Activated CD4-positive, alpha-beta T cell treated with anti-CD3 and anti-CD28 coated beads, Interleukin-2, amount 50 U/mL, for 24 hours (primary cell): Measurements from ENCODE around the gene ANO6.
A peak's percentile ranks its signal among the peaks of the same experiment; 100 is the strongest.
"Not testable (repeated sequence)": the region's sequence is repeated elsewhere in the genome, so short reads cannot be mapped to it uniquely, and the experiment has no call there.

Source experiments
- DNase-seq, 2 donors: peaks; one replicate each; pipeline ENCODE4 v3.0.0-alpha.2; 2020; ENCODE audit warnings: low read depth in 1 of 2, low spot score in 1 of 2

The ANO6 gene, protein sequence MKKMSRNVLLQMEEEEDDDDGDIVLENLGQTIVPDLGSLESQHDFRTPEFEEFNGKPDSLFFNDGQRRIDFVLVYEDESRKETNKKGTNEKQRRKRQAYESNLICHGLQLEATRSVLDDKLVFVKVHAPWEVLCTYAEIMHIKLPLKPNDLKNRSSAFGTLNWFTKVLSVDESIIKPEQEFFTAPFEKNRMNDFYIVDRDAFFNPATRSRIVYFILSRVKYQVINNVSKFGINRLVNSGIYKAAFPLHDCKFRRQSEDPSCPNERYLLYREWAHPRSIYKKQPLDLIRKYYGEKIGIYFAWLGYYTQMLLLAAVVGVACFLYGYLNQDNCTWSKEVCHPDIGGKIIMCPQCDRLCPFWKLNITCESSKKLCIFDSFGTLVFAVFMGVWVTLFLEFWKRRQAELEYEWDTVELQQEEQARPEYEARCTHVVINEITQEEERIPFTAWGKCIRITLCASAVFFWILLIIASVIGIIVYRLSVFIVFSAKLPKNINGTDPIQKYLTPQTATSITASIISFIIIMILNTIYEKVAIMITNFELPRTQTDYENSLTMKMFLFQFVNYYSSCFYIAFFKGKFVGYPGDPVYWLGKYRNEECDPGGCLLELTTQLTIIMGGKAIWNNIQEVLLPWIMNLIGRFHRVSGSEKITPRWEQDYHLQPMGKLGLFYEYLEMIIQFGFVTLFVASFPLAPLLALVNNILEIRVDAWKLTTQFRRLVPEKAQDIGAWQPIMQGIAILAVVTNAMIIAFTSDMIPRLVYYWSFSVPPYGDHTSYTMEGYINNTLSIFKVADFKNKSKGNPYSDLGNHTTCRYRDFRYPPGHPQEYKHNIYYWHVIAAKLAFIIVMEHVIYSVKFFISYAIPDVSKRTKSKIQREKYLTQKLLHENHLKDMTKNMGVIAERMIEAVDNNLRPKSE

DNA sequence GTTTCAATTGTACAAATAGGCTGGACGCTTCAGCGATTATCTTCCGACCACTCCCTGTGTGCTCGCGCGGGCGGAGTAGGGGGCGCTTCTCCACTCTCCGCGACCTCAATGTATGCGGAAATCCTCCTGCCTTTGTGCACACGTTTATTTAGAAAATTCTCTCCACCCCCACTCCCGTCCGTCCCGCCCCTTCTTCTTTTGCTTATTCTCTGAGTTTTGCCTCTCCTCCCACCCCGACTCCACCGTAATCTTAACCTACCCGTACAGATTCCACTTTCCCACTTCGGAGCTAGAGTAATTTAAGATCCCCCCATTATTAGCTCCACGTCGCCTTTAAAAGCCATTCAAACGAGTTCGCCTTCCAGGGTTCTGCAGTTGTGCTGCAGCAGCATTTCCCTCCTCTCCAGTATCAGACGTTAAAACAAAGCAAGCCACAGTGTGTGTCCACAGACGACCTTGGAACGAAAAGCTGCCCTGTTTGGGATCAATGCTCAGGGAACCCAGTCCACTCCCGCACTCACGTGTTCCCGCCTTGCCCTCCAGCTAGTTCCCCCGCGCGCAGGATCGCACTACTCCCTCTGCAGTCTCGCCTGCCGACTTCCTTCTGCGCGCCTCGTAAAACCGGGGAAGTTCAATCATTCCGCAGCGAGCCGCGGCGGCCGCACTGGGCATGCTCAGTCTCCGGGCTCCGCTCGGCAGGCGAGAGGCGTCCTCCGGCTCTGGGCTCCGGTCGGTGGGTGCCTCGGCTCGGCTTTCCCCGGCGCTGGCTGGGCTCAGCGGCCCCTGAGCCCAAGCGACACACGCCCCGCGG is at the start of gene ANO6:
Gene ANO6 (plus strand): TSS at position 677 of the 811 bp plus-strand sequence. CDS start 227 bp downstream, outside the sequence.
- peak; percentile 67 to 80 for DNase-seq

DNA sequence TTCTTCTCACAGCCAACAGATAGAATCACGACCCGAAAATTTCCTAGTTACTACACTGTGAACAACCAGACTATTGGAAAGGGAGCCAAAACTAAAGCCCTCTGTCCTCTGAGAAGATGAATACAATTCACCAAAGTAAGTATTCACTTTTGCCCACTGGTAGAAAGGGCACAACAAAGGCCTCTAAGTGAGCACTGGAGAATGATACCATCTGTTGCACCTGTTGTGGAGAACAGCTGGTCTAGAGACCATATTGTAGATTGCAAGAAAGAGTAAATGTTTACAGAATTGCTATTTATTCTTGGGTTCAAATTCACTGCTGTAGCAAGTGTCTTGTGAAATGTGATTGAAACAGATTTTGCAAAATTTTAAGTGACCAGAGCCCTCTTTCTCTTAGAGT is 46.9 kb upstream of the ANO6 start:
- no peak for DNase-seq

DNA sequence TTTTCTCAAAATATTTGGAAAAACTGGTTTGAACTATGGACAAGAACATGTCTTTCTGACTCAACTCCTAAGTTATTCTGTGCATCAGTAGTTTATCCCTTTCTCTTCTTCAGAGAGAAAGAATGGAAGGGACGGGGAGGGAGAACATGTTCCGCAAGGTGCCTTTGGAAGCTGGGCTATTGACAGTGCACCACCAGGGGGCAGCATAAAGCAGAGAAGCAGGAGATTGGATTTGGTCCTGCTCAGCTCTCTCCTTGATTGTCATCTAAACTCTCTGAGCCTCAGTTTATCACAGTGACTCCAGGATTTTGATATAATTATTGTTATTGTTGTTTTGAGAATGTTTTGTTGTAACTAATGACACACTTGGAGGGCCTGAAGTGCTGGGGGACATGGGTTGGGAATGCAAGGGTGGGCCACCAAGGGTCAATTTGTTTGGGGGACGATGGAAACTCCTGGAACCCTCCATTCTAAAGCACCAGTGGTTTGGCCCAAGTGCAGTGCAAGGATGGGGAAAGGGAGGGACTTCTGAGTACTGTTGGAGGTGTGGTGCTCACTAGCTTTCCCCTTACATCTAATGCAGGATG is 45.3 kb upstream of the ANO6 start:
- peak; percentile 63 to 82 for DNase-seq

DNA sequence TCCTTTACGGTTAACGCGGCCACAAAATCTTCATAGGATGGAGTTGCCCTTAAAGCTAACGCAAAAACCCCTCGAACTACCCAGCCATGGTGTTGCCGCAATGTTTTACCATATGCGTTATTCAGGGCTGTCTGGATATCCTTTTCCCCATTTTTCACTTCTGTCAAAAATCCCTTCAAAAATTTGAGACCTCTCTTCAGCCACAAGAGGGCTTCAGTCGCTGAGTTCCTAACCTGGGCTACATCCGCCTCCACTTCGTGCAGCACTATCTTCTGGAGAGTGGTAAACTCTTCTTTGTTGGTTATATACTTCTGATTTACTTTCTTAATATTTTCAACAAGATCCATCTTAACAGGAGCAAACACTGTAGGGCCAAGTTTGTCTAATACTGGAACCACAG is 42.6 kb upstream of the ANO6 start:
- DNase-seq: not testable (repeated sequence)

DNA sequence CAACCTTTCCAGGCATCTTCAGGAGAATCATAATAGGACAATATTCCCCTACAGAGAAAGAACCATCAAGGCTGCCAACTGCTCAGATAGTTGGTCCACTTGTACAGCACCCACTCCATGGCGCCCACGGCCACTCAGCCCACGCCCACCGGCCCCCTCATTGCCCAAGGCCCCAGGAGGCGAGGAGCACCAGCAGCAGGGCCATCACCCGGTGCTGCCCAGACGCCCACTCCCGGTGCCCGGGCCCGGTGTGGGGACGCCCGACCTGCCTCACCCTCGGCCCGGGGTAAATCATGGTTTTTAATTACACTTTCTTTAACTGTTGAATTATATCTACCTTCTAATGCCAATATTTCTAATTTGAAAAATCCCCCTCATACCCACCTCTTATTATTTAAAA is 41.3 kb upstream of the ANO6 start:
- DNase-seq: no peak

DNA sequence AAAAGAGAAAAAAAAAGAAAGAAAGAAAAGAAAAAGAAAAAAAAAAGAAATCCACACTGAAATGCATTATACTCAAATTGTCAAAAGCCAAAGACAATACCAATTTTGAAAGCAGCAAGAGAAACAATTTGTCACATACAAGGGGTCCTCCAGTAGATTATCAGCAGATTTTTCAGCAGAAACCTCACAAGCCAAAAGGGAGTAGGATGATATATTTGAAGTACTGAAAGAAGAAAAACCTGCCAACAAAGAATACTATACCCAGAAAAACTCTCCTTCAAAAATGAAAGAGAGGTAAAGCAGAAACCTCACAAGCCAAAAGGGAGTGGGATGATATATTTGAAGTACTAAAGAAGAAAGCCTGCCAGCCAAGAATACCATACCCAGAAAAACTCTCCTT is 37.1 kb upstream of the ANO6 start:
- no peak for DNase-seq

DNA sequence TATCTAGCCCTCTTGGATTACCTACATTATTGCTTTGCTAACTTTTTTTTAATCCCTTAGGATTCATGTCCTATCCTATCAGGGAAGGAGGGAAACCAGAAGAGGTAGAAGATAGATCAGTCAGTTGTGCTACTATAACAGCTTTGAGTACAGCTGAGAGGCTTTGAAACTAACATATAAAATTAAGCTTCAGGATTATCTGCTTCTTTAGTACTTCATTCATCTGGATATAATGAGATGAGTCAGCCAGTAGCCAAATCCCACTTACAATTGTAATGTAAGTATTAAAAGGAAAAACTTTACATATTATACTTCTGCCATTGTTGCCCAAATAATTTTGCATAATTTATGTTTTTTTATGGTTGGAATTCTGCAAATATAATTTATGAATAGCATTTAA is 33.4 kb upstream of the ANO6 start:
- DNase-seq: no peak

DNA sequence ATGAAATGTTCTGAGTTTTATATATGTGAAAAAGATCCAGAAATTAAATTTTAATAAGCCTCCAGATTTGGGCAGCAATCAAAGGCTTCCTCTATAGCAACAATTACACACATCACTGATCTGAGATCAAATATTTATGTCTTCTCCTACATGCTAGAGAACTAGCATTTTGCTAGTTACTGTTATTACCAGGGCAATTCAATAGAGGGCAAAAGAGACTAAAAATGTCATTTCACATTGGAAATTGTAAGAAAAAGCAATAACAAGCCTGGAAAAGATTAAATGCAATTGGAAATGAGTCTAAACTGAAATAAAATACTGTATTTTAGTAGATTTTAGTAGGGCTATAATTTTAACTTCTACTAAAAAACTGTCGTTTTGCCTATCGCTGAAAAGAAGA is 32.6 kb upstream of the ANO6 start:
- no peak for DNase-seq

DNA sequence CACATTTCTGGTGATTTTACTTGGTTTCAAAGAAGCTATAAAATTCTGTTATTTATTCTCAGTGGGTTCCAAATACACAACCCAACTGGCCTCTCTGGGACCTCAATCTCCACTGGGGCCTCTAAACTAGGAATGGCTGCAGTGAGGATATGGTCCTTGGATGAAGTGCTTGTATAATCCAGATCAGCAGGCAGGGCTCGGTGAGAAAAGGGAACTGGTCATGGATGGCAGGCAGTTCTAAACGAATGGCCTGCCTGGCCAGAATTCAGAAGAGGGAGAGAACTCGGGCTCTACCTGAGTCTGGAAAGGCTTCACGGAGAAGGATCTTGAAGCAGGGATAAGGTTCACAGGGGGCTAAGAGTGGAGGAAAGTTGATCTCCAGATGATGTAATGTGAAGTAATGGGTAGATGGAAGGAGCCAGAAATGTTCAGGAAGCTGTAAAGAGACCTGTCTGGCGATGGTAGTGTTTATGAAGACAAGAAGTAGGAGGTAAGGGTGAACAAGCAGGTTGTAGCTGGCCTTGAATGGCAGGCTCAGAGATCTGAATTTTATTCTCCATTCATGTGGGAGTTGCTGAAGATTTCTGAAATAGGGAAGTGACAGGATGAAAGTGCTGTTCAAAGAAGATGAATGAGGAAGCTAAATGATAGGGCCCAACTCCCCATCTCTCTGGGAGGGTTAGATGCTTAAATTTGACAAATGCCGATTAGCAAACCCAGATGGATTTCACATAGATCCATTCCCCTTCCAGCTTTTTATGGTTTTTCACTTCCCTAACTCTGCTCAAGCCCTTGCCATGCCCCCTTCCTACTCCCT is 31.5 kb upstream of the ANO6 start:
- no peak for DNase-seq

DNA sequence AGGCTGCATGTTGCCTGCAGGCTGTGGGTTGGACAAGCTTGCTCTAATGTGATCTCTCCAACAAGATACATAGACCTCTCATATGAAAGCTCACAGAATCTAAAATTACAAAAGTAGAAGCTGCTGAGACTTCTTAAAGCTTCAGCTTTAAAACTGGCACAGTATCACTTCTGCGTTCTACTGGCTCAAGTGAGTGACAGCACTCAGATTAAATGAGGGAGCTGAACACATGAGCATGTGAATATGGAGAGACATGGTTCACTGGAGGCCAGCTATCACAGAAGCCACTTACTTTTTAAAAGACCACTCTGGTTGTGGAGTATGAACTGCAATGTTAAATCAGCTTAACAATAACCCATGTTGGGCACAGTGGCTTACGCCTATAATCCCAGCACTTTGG is 29.1 kb upstream of the ANO6 start:
- no peak for DNase-seq

DNA sequence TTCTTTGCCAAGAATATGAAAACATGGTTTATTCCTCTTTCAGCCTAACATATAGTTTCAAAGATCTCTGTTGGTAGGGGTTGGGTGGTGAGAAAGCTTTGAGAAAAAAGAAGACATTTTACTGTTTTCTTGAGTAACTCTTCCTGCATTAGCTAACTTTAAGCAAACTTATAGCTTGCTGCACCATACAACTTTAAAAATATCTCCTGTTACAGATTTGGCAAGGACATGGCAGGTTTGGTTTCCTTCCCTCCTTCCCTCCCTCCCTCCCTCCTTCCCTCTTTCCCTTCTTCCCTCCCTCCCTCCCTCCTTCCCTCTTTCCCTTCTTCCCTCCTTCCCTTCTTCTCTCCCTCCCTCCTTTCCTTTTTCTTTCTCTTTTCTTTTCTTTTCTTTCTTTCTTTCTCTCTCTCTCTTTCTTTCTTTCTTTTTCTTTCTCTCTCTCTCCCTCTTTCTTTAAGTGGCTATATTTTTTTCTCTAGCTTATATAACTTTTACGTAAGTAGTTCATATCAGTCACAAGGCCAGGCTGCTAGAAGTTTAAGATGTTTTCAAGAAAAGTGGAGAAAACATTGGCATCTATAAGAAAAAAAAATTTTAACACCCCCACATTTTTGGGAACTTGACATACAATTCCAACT is 26.0 kb upstream of the ANO6 start:
- no peak for DNase-seq

DNA sequence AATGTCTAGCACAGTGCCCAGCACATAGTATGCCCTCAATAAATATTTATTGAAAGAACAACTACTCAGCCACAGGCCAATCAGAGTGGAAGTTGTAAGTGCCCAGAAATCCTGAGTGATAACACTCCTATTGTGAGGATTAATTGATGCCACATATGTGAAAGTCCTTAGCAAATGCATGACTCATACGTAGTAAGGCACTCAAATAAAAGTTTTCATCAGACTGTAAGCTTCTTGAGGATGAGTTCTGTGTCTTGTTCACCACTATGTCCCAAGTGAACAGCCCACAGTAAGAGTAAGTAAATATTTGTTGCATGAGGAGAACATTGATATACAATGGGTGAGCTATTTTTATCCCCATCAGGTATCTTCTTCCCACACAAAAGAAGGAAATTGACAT is 24.7 kb upstream of the ANO6 start:
- no peak for DNase-seq

DNA sequence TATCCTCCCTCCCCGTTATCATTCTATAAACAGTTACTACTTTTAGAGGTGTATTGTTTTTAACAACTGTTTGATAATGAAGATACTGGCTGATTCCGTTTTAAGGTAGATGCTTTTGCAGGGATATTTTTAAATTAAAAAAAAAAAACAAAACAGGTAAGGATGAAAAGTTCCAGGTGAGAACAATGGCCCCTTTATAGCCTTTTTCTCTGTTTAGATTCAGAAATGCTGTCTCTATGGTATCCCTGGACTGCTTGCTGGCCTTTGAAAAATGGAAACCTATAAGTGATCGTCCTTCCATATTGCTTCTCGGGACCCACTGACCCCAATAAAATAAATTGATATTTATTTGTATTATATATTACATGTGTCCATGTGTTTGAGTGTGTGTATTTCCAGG is 23.2 kb upstream of the ANO6 start:
- no peak for DNase-seq

DNA sequence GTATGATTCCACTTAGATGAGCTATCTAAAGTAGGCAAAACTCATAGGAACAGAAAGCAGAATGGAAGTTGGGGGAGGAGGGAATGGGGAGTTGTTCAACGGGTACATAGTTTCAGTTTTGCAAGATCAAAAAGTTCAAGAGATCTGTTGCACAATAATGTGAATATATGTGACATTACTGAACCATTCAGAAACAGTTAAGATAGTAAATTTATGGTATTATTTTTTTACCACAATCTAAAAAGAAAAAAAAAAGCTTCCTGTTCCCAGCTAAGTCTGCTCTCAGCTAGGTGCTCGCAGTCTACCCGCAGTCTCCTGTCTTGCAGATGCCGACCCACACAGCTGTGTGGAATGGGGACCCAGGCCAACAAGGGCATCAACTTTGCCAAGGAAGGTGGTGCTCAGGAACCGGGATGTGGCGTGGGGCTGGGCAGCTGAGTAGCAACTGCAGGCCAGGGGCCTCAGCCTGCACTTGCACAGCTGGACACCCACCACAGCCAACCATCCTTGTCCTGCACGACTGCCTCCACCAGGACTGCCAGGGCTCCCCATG is 15.3 kb upstream of the ANO6 start:
- DNase-seq: no peak

DNA sequence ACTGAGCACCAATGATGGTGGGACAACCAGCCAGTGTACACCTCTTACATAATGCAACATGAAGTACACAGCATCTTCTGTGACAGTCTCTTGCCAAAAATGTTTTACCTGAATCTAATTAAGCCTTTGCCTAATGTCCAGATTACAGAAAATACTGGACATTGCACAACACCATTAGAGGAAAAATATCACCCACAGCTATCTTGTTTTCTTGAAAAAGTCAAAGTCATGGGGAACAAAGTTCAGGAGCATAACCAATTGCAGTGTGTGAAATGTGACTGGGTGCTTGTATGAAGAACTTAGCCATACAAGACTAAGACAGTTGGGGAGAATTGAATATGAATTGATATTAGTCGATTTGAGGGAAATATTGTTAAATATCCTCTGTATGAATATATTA is 12.1 kb upstream of the ANO6 start:
- DNase-seq: no peak

DNA sequence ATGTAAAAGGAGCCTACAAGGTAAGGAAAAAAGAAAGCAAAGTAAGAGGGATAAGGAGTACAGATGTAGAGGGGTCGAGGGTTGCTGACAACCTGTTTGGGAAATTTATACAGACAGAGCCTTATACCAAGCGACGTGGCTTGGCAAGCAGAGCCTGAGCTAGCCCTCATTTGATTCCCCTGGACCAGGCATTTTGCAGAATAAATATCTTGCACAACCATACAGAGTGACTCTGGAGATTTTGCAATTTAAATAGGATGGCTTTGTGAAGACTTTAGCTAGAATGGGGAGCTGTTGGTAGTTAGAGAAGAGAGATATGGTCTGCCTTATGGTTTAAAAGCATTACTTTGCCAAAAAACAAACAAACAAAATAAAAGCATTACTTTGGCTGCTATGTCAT is 11.1 kb upstream of the ANO6 start:
- no peak for DNase-seq

DNA sequence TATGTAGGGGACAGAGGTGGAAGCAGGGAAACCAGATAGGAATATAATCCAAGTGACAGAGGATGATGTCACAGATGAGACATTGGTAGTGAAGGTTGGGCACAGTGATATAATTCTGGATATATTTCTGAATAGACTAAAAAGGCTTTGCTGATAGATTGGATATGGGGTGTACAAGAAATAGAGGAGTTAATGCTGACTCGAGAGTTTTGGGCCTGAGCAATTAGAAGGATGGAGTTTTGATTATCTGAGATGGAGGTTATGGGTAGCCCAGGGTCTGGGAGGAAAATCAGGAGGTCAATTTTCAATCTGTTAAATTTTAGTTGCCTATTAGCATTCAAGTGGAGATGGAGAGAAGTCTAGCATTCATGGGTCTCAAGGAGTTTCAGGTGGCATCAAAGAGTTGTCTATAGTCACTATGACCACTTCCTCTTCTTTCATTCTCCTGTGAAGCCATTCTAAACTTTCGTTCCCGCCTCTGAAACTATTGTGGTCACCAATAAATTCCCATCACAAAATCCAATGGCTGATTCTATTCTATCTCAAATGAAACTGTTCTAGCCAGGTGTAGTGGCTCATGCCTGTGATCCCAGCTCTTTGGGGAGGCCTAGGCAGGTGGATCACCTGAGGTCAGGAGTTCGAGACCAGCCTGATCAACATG is 10.6 kb upstream of the ANO6 start:
- DNase-seq: no peak

DNA sequence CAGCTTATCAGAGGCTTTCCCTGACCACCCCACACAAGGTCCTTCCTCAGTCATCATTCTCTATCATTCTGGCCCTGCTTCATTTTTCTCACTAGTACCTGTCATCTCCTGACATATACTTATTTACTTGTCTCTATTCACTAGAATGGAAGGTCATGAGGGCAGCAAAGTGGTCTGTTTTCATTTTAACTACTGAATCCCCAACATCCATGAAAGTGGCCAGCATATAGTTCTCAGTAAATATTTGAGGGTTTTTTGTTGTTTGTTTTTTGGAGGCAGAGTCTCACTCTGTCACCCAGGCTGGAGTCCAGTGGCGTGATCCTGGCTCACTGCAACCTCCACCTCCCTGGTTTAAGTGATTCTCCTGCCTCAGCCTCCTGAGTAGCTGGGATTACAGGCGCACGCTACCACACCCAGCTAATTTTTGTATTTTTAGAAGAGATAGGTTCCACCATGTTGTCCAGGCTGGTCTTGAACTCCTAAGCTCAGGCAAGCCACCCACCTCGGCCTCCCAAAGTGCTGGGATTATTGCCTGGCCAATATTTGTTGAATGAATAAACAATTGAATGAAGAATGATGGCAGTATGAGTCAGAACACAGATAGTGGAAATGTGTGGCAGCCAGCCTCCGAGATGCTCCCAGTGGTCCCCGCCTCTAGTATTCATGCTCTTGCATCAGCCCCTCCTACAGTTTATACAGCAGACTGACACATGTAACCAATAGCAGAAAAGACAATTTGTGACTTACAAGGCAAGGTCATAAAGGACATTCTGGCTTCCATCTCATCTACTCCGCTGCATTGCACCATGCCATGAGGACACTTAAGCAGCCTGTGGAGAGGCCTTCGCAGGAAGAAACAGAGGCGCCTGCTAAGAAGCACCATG is 7.0 kb upstream of the ANO6 start:
- DNase-seq: no peak
